Measurements from ENCODE around the gene GOSR2. TPM values are rescaled to one million over a fixed set of nuclear protein-coding genes. Genes with fewer than 3 reads are reported as not detected.

GOSR2 gene
- total RNA-seq, 1 experiment from 2014 or later = 36.5 TPM

- no TSS peak for BruUV-seq (replicated peaks)
- peak; percentile 90 for ATAC-seq
- Histone ChIP-seq H3K36me3 (ENCODE audit: control insufficient read depth, insufficient read depth, low read length) (no peaks in the 10 kb centered on the region), H3K27ac (ENCODE audit: low read length) (no peak overlapping the region), H3K4me3 (ENCODE audit: low read depth in 2 of 2, low read length in 2 of 2) (no peak overlapping the region), H3K27me3 (ENCODE audit: control insufficient read depth, insufficient read depth, low read length) (peaks cover 2% of the 10 kb centered on the region; the same call in 1 of the 2 replicates), H3K9me3 (ENCODE audit: control insufficient read depth, insufficient read depth, low read depth, low read length) (no peaks in the 10 kb centered on the region), H3K4me1 (ENCODE audit: control insufficient read depth, insufficient read depth, low read length) (peaks cover 3% of the 10 kb centered on the region; the same call in 1 of the 2 replicates)
- TF ChIP-seq CTCF (IDR thresholded peaks at IDR 0.05) (peak; percentile 38; the same call in 1 of the 2 replicates), TCF7L2 (IDR thresholded peaks at IDR 0.05; ENCODE audit: low read depth, low read length) (no peak)
- DNase-seq (ENCODE audit: low read depth, low spot score) = no peak
- ChIA-PET CTCF (interaction anchor here (0.6 kb wide), 1 partner anchor 94 kb away, joined by 7 read pairs; no protein-coding TSS in a partner anchor), POLR2A (interaction anchor here (0.6 kb wide), 1 partner anchor 192 kb away, joined by 6 read pairs; no protein-coding TSS in a partner anchor)
- intact Hi-C loops (cut with micrococcal nuclease; ENCODE audit: unreplicated experiment) = no loop called here
- in situ Hi-C loops (cut with HindIII; ENCODE audit: low pct_unique_long_range_greater_than_20kb, low sequenced_read_pairs) = no loop called here
These were observed 54.4 kb downstream of the GOSR2 start for GRCh38 chr17:46977348-46977747.

- in situ Hi-C loops (cut with HindIII; ENCODE audit: low pct_unique_long_range_greater_than_20kb, low sequenced_read_pairs) = no loop called here
- POLR2A ChIA-PET = interaction anchor here (0.6 kb wide), 2 partner anchors 81 to 191 kb away, joined by 3 to 6 read pairs; no protein-coding TSS in a partner anchor
- peak overlapping the region in 1 of 2 experiments; percentile 48; a peak in 2 of 4 replicates for H3K4me3 ChIP-seq (ENCODE audit: low read depth in 2 of 2, low read length in 2 of 2)
- no peaks in the 10 kb centered on the region for H3K36me3 ChIP-seq (ENCODE audit: control insufficient read depth, insufficient read depth, low read length)
- BruUV-seq (replicated peaks) = no TSS peak
- H3K27me3 ChIP-seq (ENCODE audit: control insufficient read depth, insufficient read depth, low read length) = peaks cover 2% of the 10 kb centered on the region; the same call in 1 of the 2 replicates
- no peak for DNase-seq (ENCODE audit: low read depth, low spot score)
- no peaks in the 10 kb centered on the region for H3K9me3 ChIP-seq (ENCODE audit: control insufficient read depth, insufficient read depth, low read depth, low read length)
- TF ChIP-seq REST (IDR thresholded peaks at IDR 0.05; ENCODE audit: insufficient read depth in 1 of 2, low read depth in 2 of 2, low read length in 1 of 2) (no peak), POLR2AphosphoS5 (IDR thresholded peaks at IDR 0.05; ENCODE audit: low read depth, low read length) (no peak), SIN3A (IDR thresholded peaks at IDR 0.05; ENCODE audit: borderline replicate concordance, insufficient read depth, low read depth, low read length) (no peak), TCF7L2 (IDR thresholded peaks at IDR 0.05; ENCODE audit: low read depth, low read length) (no peak), CTCF (IDR thresholded peaks at IDR 0.05) (no peak)
- H3K27ac ChIP-seq (ENCODE audit: low read length) = no peak overlapping the region
- no peak for ATAC-seq
- no peaks in the 10 kb centered on the region; the same call in 1 of the 2 replicates for H3K4me1 ChIP-seq (ENCODE audit: control insufficient read depth, insufficient read depth, low read length)
- CTCF ChIA-PET = interaction anchor here (0.6 kb wide), 1 partner anchor 94 kb away, joined by 7 read pairs; no protein-coding TSS in a partner anchor
- intact Hi-C loops (cut with micrococcal nuclease; ENCODE audit: unreplicated experiment) = no loop called here
These were observed 55.0 kb downstream of the GOSR2 start for GRCh38 chr17:46977750-46978488.

Measured in Panc1 (cell line).